ENCODE results near the gene FCGBP.
A peak's percentile ranks its signal among the peaks of the same experiment; 100 is the strongest.
"Not testable (repeated sequence)": the region's sequence is repeated elsewhere in the genome, so short reads cannot be mapped to it uniquely, and the experiment has no call there.

The FCGBP gene

GRCh38 chr19:39959407-39959806, 25.0 kb upstream of the FCGBP start:
- not testable (repeated sequence) for H3K36me3 Mint-ChIP-seq (ENCODE audit: low read depth); H3K9me3 Mint-ChIP-seq; DNase-seq; H3K27me3 Mint-ChIP-seq; ATAC-seq
- Mint-ChIP-seq H3K4me1 (peaks cover 53% of the 10 kb centered on the region), H3K4me3 (peak overlapping the region; percentile 27), H3K27ac (peak overlapping the region; percentile 87)

- not testable (repeated sequence) for ATAC-seq; H3K27me3 Mint-ChIP-seq; H3K36me3 Mint-ChIP-seq (ENCODE audit: low read depth); DNase-seq; H3K9me3 Mint-ChIP-seq
- H3K4me3 Mint-ChIP-seq, result peak overlapping the region; percentile 27
- H3K4me1 Mint-ChIP-seq, result peaks cover 56% of the 10 kb centered on the region
- peak overlapping the region; percentile 87 for H3K27ac Mint-ChIP-seq
Observed at GRCh38 chr19:39958942-39959341, 24.5 kb upstream of the FCGBP start.

DNA sequence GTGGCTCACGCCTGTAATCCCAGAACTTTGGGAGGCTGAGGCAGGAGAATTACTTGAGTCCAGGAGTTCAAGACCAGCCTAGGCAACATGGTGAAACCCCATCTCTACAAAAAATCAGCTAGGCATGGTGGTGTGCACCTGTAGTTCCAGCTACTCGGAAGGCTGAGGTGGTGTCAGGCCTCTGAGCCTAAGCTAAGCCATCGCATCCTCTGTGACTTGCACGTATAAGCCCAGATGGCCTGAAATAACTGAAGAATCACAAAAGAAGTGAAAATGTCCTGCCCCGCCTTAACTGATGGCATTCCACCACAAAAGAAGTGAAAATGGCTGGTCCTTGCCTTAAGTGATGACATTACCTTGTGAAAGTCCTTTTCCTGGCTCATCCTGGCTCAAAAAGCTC, 23.5 kb upstream of the FCGBP start:
- peaks cover 65% of the 10 kb centered on the region for H3K4me1 Mint-ChIP-seq
- not testable (repeated sequence) for H3K4me3 Mint-ChIP-seq; DNase-seq; H3K27ac Mint-ChIP-seq; H3K27me3 Mint-ChIP-seq; ATAC-seq; H3K9me3 Mint-ChIP-seq; H3K36me3 Mint-ChIP-seq (ENCODE audit: low read depth)

- peaks cover 2% of the 10 kb centered on the region for H3K36me3 Mint-ChIP-seq (ENCODE audit: low read depth)
- ATAC-seq (no peak), DNase-seq (no peak)
- no peaks in the 10 kb centered on the region for H3K27me3 Mint-ChIP-seq
- peak overlapping the region; percentile 82 for H3K27ac Mint-ChIP-seq
- H3K9me3 Mint-ChIP-seq, result peaks cover 4% of the 10 kb centered on the region
- H3K4me1 Mint-ChIP-seq, result peaks cover 81% of the 10 kb centered on the region
- H3K4me3 Mint-ChIP-seq, result peak overlapping the region; percentile 59
Observed at GRCh38 chr19:39953915-39954314, 19.5 kb upstream of the FCGBP start.

DNA sequence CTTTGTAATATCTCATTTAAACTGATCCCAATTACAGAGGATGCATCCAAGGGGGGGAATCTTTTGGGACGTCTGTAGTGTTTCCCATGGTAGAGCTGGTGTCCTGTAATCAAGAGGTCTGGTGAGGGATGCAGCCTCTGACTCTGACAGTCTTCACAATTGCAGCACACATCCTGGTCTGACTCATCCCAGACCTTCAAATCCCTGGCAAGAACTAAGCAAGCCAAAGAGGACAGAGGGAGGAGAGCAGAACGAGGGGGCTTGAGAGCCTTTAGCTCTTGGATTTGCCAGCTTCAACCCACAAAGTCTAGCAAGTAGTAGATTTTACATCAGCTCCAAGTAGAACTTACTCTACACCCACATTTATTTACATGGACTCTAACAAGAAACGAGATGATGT, 17.3 kb upstream of the FCGBP start:
- peak overlapping the region; percentile 82 for H3K27ac Mint-ChIP-seq
- H3K4me3 Mint-ChIP-seq, result peak overlapping the region; percentile 64
- H3K36me3 Mint-ChIP-seq (ENCODE audit: low read depth), result peaks cover 7% of the 10 kb centered on the region
- H3K4me1 Mint-ChIP-seq, result peaks cover 89% of the 10 kb centered on the region
- peaks cover 8% of the 10 kb centered on the region for H3K9me3 Mint-ChIP-seq
- ATAC-seq (no peak), DNase-seq (no peak)
- no peaks in the 10 kb centered on the region for H3K27me3 Mint-ChIP-seq

- Mint-ChIP-seq H3K27ac (peak overlapping the region; percentile 82), H3K36me3 (ENCODE audit: low read depth) (peaks cover 7% of the 10 kb centered on the region), H3K4me1 (peaks cover 89% of the 10 kb centered on the region), H3K27me3 (no peaks in the 10 kb centered on the region), H3K4me3 (peak overlapping the region; percentile 64), H3K9me3 (peaks cover 8% of the 10 kb centered on the region)
- ATAC-seq (no peak), DNase-seq (no peak)
Observed at GRCh38 chr19:39951065-39951650, 16.7 kb upstream of the FCGBP start.

DNA sequence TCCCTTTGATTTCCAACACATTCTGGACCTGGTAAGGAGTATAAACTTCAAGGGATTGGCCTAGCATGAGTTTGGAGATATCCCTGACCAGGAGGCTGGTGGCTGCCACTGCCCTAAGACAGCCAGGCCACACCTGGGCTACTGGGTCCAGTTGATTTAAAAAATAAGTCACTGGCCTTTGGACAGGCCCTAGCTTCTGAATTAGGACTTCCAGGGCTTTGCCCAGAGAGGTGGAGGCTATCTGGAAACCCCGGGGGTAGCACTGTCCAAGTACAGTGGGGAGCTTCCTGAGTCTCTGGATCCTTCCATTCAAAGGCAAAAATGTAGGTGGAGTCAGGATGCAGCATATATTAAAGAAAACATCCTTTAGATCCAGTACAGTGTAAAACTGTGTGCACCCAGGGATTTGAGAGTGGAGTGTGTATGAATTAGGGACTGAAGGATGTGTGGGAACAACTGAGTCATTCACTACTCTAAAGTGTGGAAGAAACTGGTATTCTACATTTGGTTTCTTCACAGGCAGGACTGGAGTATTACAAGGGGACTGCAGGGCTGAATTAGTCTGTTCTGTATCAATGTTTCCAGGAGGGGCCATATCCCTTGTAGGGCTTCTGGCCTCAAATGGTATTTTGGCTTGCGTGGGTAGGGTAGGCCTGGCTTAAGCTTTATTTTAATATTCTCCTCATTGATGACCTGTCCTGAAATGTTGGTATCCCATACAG, 14.8 kb upstream of the FCGBP start:
- Mint-ChIP-seq H3K36me3 (ENCODE audit: low read depth) (peaks cover 7% of the 10 kb centered on the region), H3K27me3 (no peaks in the 10 kb centered on the region), H3K27ac (peak overlapping the region; percentile 80), H3K4me1 (peaks cover 92% of the 10 kb centered on the region), H3K4me3 (no peak overlapping the region), H3K9me3 (peaks cover 8% of the 10 kb centered on the region)
- ATAC-seq (peak; percentile 90), DNase-seq (peak; percentile 7)

DNA sequence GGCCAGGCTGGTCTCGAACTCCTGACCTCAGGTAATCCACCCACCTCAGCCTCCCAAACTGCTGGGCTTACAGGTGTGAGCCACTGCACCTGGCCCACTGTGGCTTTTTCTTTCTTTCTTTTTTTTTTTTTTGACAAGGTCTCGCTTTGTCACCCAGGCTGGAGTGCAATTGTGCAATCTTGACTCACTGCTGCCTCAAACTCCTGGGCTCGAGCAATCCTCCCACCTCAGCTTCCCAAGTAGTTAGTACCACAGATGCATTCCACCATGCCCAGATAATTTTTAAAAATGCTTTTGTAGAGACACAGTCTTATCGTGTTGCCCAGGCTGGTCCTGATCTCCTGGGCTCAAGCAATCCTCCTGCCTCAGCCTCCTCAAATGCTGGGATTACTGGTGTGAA, 12.1 kb upstream of the FCGBP start:
- Mint-ChIP-seq H3K4me3 (no peak overlapping the region), H3K9me3 (peaks cover 4% of the 10 kb centered on the region)

DNA sequence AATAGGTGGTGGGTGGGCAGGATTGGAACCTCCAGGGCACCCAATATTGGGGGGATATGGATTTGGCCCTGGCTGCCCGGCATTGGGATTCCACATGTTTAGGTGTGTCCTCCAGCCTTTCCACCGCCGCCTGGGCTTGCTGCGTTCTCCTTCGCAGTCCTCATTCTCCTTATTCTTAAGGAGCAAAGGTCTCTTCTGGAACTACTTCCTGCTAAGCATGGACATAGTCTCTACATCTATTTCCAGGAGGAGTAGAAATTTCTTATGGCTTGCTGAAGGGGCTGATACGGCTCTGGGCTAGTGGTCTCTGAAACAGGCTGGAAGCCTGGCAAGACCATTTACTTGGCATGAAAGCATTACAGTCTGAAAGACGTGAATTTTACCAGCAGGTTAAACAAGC, 9.2 kb upstream of the FCGBP start:
- Mint-ChIP-seq H3K4me1 (peaks cover 83% of the 10 kb centered on the region), H3K4me3 (no peak overlapping the region), H3K36me3 (ENCODE audit: low read depth) (peaks cover 12% of the 10 kb centered on the region), H3K27ac (peak overlapping the region; percentile 83), H3K27me3 (no peaks in the 10 kb centered on the region), H3K9me3 (peaks cover 18% of the 10 kb centered on the region)
- no peak for ATAC-seq
- no peak for DNase-seq

More for the DNA sequence above, 12.1 kb upstream of the FCGBP start:
- DNase-seq (no peak), ATAC-seq (no peak)
- Mint-ChIP-seq H3K36me3 (ENCODE audit: low read depth) (peaks cover 5% of the 10 kb centered on the region), H3K4me1 (peaks cover 89% of the 10 kb centered on the region), H3K27ac (peak overlapping the region; percentile 28), H3K27me3 (no peaks in the 10 kb centered on the region)

DNA sequence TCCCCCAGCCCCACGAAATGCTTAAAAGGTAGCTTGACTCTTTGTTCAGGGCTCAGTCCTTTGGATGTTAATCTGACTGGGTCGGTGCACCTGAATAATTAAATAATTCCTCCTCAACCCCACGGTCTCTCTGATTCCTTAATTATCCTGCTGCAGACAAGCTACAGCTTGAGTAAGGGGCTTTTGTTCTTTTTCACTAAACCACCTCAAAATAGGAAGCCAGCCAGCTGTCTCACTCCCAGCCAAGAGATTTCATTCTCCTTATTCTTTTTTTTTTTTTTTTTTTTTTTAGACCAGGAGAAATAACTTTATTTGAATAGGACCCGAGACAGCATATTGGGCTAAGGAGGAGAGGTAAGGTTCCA, 7.9 kb upstream of the FCGBP start:
- H3K4me3 Mint-ChIP-seq, result peak overlapping the region; percentile 72
- H3K9me3 Mint-ChIP-seq, result peaks cover 14% of the 10 kb centered on the region
- peak overlapping the region; percentile 89 for H3K27ac Mint-ChIP-seq
- H3K4me1 Mint-ChIP-seq, result peaks cover 79% of the 10 kb centered on the region
- no peaks in the 10 kb centered on the region for H3K27me3 Mint-ChIP-seq
- no peak for DNase-seq
- no peak for ATAC-seq
- peaks cover 7% of the 10 kb centered on the region for H3K36me3 Mint-ChIP-seq (ENCODE audit: low read depth)

DNA sequence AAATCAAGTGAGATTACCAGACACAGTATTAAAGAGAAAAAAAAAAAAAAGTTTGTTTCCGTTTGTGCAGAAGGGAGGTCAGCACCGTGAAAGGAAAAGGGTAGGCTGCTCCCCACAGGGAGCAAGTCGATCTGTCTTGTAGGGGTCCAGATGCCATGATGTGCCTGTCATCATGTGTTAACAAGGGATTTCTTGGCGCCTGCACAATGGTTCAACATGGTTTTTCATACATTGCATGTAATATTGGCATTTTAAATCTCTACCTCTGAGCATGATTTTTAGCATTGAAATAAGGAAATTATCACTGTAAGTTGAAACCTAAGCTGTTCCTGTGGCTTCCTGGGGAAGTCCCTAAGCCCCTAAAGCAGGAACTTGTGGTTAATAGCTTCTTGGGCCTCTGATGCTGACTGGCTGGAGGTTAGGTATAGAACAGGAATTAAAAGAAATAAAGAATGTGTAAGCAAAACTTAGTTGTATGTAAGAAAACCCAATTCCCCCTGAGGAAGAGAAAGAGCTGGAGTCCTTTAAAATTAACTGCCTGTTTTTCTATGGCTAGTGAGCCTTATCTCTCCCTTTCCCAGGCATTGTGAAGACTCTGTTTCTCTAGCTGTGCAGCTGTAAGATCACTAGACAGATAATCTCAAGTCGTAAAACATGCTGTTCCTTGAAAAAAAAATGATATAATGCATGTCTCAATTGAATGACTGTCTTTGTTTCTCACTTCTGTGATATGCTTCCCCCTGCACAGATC, 7.4 kb upstream of the FCGBP start:
- H3K36me3 Mint-ChIP-seq (ENCODE audit: low read depth), result peaks cover 7% of the 10 kb centered on the region
- peak; percentile 78 for ATAC-seq
- H3K9me3 Mint-ChIP-seq, result peaks cover 14% of the 10 kb centered on the region
- no peaks in the 10 kb centered on the region for H3K27me3 Mint-ChIP-seq
- H3K4me1 Mint-ChIP-seq, result peaks cover 82% of the 10 kb centered on the region
- DNase-seq, result peak; percentile 44
- peak overlapping the region; percentile 72 for H3K4me3 Mint-ChIP-seq
- peak overlapping the region; percentile 89 for H3K27ac Mint-ChIP-seq

- DNase-seq (no peak), ATAC-seq (no peak)
- peaks cover 7% of the 10 kb centered on the region for H3K36me3 Mint-ChIP-seq (ENCODE audit: low read depth)
- H3K9me3 Mint-ChIP-seq, result peaks cover 14% of the 10 kb centered on the region
- peak overlapping the region; percentile 89 for H3K27ac Mint-ChIP-seq
- peaks cover 82% of the 10 kb centered on the region for H3K4me1 Mint-ChIP-seq
- H3K4me3 Mint-ChIP-seq, result peak overlapping the region; percentile 72
- H3K27me3 Mint-ChIP-seq, result no peaks in the 10 kb centered on the region
Observed at GRCh38 chr19:39941151-39941550, 6.7 kb upstream of the FCGBP start.

- DNase-seq, result no peak
- Mint-ChIP-seq H3K36me3 (ENCODE audit: low read depth) (peaks cover 7% of the 10 kb centered on the region), H3K4me3 (no peak overlapping the region), H3K4me1 (peaks cover 85% of the 10 kb centered on the region), H3K9me3 (peaks cover 14% of the 10 kb centered on the region), H3K27ac (peak overlapping the region; percentile 89), H3K27me3 (no peaks in the 10 kb centered on the region)
- no peak for ATAC-seq
Observed at GRCh38 chr19:39940221-39940833, 5.9 kb upstream of the FCGBP start.

DNA sequence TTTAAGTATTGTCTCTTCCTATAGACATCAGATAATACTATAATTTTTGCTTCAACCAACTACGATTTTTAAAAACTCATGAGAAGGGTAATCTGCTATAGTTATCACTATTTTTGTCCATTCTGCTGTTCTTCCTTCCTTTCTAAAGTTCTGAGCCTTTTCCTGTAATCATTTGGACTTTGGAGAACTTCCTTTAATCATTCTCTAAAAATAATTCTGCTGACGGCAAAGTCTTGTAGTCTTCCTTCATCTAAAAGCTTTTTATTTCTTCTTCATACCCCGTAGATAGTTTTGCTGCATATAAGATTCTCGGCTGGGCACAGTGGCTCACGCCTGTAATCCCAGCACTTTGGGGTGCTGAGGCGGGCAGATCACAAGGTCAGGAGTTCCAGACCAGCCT, 5.1 kb upstream of the FCGBP start:
- peaks cover 14% of the 10 kb centered on the region for H3K9me3 Mint-ChIP-seq
- H3K27me3 Mint-ChIP-seq, result no peaks in the 10 kb centered on the region
- H3K27ac Mint-ChIP-seq, result no peak overlapping the region
- ATAC-seq, result no peak
- H3K4me3 Mint-ChIP-seq, result no peak overlapping the region
- peaks cover 7% of the 10 kb centered on the region for H3K36me3 Mint-ChIP-seq (ENCODE audit: low read depth)
- H3K4me1 Mint-ChIP-seq, result peaks cover 85% of the 10 kb centered on the region
- DNase-seq, result no peak

Measured in activated naive CD8-positive, alpha-beta T cell treated with anti-CD3 and anti-CD28 coated beads, Interleukin-2, amount 50 U/mL, for 24 hours (primary cell).